HCT116 (cell line): ENCODE measurements around the gene CFAP46. TPM values are rescaled to one million over a fixed set of nuclear protein-coding genes. Genes with fewer than 3 reads are reported as not detected.

Experiments
- ATAC-seq: fragments of 200-7000 bp; cut with Tn5 transposase; 2 replicates; pipeline ENCODE4 v1.9.1; 2020; ENCODE audit warnings: mild to moderate bottlenecking, moderate library complexity
- BruUV-seq: library from RNA; stranded (reverse); fragments of 400-500 nt; replicated peaks from 2 replicates; lab custom pipeline; 2021; lab: Mats Ljungman, UMichigan
- CTCF ChIA-PET: fragments of 300-600 bp; sonication (Branson Sonifier 250); formaldehyde crosslinking; loops from one replicate; lab custom pipeline; 2021; ENCODE audit warnings: antibody characterized with exemption; lab: Charles Lee
- POLR2A ChIA-PET: fragments of 300-600, 350-600 bp; sonication (Branson Sonifier 250); formaldehyde crosslinking; loops from one replicate; lab custom pipeline; 2021; ENCODE audit warnings: antibody characterized with exemption; lab: Charles Lee
- RAD21 ChIA-PET, 2 experiments: fragments of 300-600 bp; sonication (Branson Sonifier 250); formaldehyde crosslinking; loops; one replicate each; lab custom pipeline; 2023; ENCODE audit warnings: low total read pairs in 2 of 2; ENCODE audit not compliant: uncharacterized antibody in 2 of 2, unreplicated experiment in 2 of 2, low non-redundant PET in 1 of 2; lab: Charles Lee
- DNase-seq: peaks from one replicate; pipeline ENCODE4 v3.0.0-alpha.2; 2010; ENCODE audit warnings: low read depth, low spot score
- H2AFZ ChIP-seq: fragments of 200-600 bp; shearing (Covaris generic), sonication (generic); 2 replicates; pipeline ENCODE4 v1.6.1; 2017; ENCODE audit warnings: low read depth, mixed run types, mixed read lengths, antibody characterized with exemption, low read length; ENCODE audit not compliant: poor library complexity, severe bottlenecking
- H3K27ac ChIP-seq: 2 replicates; pipeline ENCODE4 v1.5.1; 2012; ENCODE audit warnings: low read depth, low read length
- H3K27me3 ChIP-seq: fragments of 200-600 bp; sonication (generic); 2 replicates; pipeline ENCODE4 v1.6.1; 2016; ENCODE audit warnings: mixed run types, low read length, mixed read lengths; ENCODE audit not compliant: insufficient read depth
- H3K36me3 ChIP-seq, 2 experiments: fragments of 200-500 bp in 1 of 2; fragments of 200-600 bp in 1 of 2; sonication (Bioruptor generic) in 1 of 2; sonication (generic) in 1 of 2; 2 replicates each; pipeline versions ENCODE4 v1.5.1 to v1.6.1; 2014 to 2016; ENCODE audit warnings: low read length in 2 of 2, inconsistent platforms in 1 of 2, mixed read lengths in 1 of 2, mixed run types in 1 of 2; ENCODE audit not compliant: insufficient read depth in 2 of 2, control insufficient read depth in 1 of 2
- H3K4me1 ChIP-seq, 2 experiments: fragments of 200-600 bp in 1 of 2; sonication (generic) in 1 of 2; 2 replicates each; pipeline versions ENCODE4 v1.5.1 to v1.6.1; 2012 to 2017; ENCODE audit warnings: low read length in 2 of 2, inconsistent platforms in 1 of 2, mild to moderate bottlenecking in 1 of 2, mixed read lengths in 1 of 2, mixed run types in 1 of 2, moderate library complexity in 1 of 2; ENCODE audit not compliant: insufficient read depth in 2 of 2, control insufficient read depth in 1 of 2
- H3K4me2 ChIP-seq: fragments of 200-600 bp; sonication (generic); 2 replicates; pipeline ENCODE4 v1.6.1; 2017; ENCODE audit warnings: mixed run types, low read length, mixed read lengths
- H3K4me3 ChIP-seq, 2 experiments: fragments of 200-600 bp in 1 of 2; sonication (generic) in 1 of 2; replicated peaks in 1 of 2; 2 replicates each; pipeline ENCODE4 v1.5.1; 2011 to 2016; ENCODE audit warnings: low read length in 2 of 2, control low read depth in 1 of 2, low read depth in 1 of 2, mild to moderate bottlenecking in 1 of 2, mixed read lengths in 1 of 2, mixed run types in 1 of 2
- H3K79me2 ChIP-seq: fragments of 200-600 bp; sonication (generic); 2 replicates; pipeline ENCODE4 v1.6.1; 2017; ENCODE audit warnings: mild to moderate bottlenecking, mixed run types, low read length, moderate library complexity, mixed read lengths; ENCODE audit not compliant: insufficient read depth
- H3K9ac ChIP-seq: fragments of 200-600 bp; sonication (generic); 2 replicates; pipeline ENCODE4 v1.6.1; 2016; ENCODE audit warnings: low read length, mixed read lengths
- H3K9me2 ChIP-seq: fragments of 200-600 bp; sonication (generic), shearing (Covaris generic); 2 replicates; pipeline ENCODE4 v1.6.1; 2017; ENCODE audit warnings: mixed run types, mild to moderate bottlenecking, moderate library complexity; ENCODE audit not compliant: insufficient read depth
- H3K9me3 ChIP-seq, 2 experiments: fragments of 200-500 bp in 1 of 2; fragments of 200-600 bp in 1 of 2; sonication (Bioruptor generic) in 1 of 2; sonication (generic) in 1 of 2; 2 replicates each; pipeline ENCODE4 v1.6.1; 2014 to 2017; ENCODE audit warnings: low read length in 2 of 2, mixed read lengths in 2 of 2, inconsistent platforms in 1 of 2, low read depth in 1 of 2, mild to moderate bottlenecking in 1 of 2, mixed run types in 1 of 2, moderate library complexity in 1 of 2; ENCODE audit not compliant: control insufficient read depth in 1 of 2, insufficient read depth in 1 of 2
- H4K20me1 ChIP-seq: fragments of 200-600 bp; sonication (generic), shearing (Covaris generic); 2 replicates; pipeline ENCODE4 v1.6.1; 2017; ENCODE audit warnings: mixed run types, mild to moderate bottlenecking, moderate library complexity; ENCODE audit not compliant: insufficient read depth
- EGR1 ChIP-seq: IDR thresholded peaks from 2 replicates; pipeline ENCODE4 v1.6.1; 2012; ENCODE audit warnings: low read depth
- EZH2phosphoT487 ChIP-seq: fragments of 200-600 bp; IDR thresholded peaks from 2 replicates; pipeline ENCODE4 v1.6.1; 2018; ENCODE audit warnings: antibody characterized with exemption, borderline replicate concordance
- FOSL1 ChIP-seq: IDR thresholded peaks from 2 replicates; pipeline ENCODE4 v1.6.1; 2012; ENCODE audit warnings: low read depth
- JUND ChIP-seq: IDR thresholded peaks from 2 replicates; pipeline ENCODE4 v1.6.1; 2012
- POLR2A ChIP-seq: IDR thresholded peaks from 2 replicates; pipeline ENCODE4 v1.7.0; 2011; ENCODE audit warnings: borderline replicate concordance; ENCODE audit not compliant: insufficient read depth, insufficient read length; ENCODE audit errors: extremely low read depth
- SP1 ChIP-seq: IDR thresholded peaks from 2 replicates; pipeline ENCODE4 v1.6.1; 2012; ENCODE audit warnings: low read depth
- YY1 ChIP-seq: IDR thresholded peaks from 2 replicates; pipeline ENCODE4 v1.6.1; 2011; ENCODE audit warnings: low read length, low read depth, moderate library complexity, mild to moderate bottlenecking; ENCODE audit not compliant: insufficient replicate concordance; ENCODE audit errors: extremely low read depth
- ZNF274 ChIP-seq: fragments of 200-500 bp; sonication (Bioruptor generic); IDR thresholded peaks from 2 replicates; pipeline ENCODE4 v1.6.1; 2014; ENCODE audit warnings: mild to moderate bottlenecking, low read depth, low read length, inconsistent platforms
- intact Hi-C: fragments of 100-400 bp; cut with micrococcal nuclease; formaldehyde crosslinking; loops from 2 replicates; pipeline ENCODE4 v1.10.0; 2022
- total RNA-seq: library from RNA; stranded (reverse); gene quantifications from one replicate; pipeline ENCODE4 v1.2.1, GENCODE V29; 2021; ENCODE audit not compliant: unreplicated experiment
- TF ChIP-seq, protein P1 (sequence below): IDR thresholded peaks from 2 replicates; pipeline ENCODE4 v1.6.1; 2011; ENCODE audit warnings: mild to moderate bottlenecking, low read length, moderate library complexity; ENCODE audit not compliant: insufficient replicate concordance; ENCODE audit errors: extremely low read depth
- TF ChIP-seq, protein P2 (sequence below): IDR thresholded peaks from 2 replicates; pipeline ENCODE4 v1.6.1; 2012; ENCODE audit warnings: low read depth
- TF ChIP-seq, protein P3 (sequence below): IDR thresholded peaks from 2 replicates; pipeline ENCODE4 v1.6.1; 2012

Gene CFAP46
- total RNA-seq, 1 experiment from 2014 or later = 1.4 TPM

DNA sequence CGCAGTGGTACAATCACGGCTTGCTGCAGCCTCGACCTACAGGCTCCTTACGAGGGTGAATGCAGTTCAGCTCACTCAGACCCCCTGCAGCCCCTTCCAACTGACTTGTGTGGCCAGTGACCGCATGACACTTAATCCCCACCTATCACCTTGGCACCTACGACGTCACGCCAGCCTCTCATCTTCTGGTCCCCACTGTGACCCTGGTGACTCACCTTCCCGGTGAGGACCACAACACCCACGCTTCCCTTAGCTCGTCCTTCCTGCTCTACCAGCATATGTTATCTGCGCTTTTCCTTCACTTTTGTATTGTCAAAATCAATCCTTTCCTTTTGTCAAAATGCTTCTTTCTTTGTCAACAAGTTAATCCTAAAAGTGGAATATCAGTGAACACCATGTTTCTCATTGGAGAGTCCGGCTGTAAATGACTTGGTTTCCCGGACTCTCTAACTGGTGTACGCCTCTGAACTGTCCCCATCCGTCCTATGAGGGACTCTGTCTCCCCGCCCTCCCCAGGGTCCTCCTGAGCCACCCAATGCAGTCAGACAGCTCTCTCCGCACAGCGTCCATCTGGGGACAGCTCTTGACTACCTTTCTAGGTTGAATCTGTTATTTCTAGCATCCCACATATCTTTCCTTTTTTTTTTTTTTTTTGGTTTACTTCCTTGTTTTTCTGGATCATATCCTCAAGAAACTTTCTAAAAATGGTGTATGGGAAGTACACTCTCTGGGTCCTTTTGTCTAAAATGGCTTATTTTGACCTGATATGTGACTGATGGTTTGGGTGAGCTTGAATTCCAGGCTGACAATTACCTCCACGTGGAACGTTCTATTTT lies 37.3 kb downstream of the CFAP46 start:
- CTCF ChIA-PET = no interaction called here
- Histone ChIP-seq H3K4me1 (peaks cover 11 to 18% of the 10 kb centered on the region in 2 experiments; a peak in 3 of 4 replicates), H3K9me3 (peaks cover 0 to 7% of the 10 kb centered on the region in 2 experiments; a peak in 1 of 4 replicates), H3K27me3 (no peaks in the 10 kb centered on the region), H3K9me2 (no peaks in the 10 kb centered on the region), H4K20me1 (no peaks in the 10 kb centered on the region), H3K4me3 (no peak overlapping the region), H3K4me2 (peak overlapping the region; percentile 56), H3K79me2 (no peaks in the 10 kb centered on the region)
- POLR2A ChIA-PET = no interaction called here
- BruUV-seq = no TSS peak
- intact Hi-C loops = loop anchor here (2.0 to 10.0 kb wide), 2 partner anchors 350 to 402 kb away; no protein-coding TSS in a partner anchor
- RAD21 ChIA-PET = no interaction called here
- peak; percentile 29; the same call in 1 of the 2 replicates for TF ChIP-seq SP1
- TF ChIP-seq POLR2A = no peak
- peak; percentile 51 for TF ChIP-seq JUND
- peak; percentile 88 for TF ChIP-seq EGR1
- no peak for TF ChIP-seq EZH2phosphoT487
- TF ChIP-seq, all 23 proteins: peak for 3
- ATAC-seq (peak; percentile 67), DNase-seq (no peak)
- no peak overlapping the region for H3K27ac ChIP-seq
- no peaks in the 10 kb centered on the region for H3K36me3 ChIP-seq
- no peak overlapping the region for H3K9ac ChIP-seq
- no peak overlapping the region for H2AFZ ChIP-seq

DNA sequence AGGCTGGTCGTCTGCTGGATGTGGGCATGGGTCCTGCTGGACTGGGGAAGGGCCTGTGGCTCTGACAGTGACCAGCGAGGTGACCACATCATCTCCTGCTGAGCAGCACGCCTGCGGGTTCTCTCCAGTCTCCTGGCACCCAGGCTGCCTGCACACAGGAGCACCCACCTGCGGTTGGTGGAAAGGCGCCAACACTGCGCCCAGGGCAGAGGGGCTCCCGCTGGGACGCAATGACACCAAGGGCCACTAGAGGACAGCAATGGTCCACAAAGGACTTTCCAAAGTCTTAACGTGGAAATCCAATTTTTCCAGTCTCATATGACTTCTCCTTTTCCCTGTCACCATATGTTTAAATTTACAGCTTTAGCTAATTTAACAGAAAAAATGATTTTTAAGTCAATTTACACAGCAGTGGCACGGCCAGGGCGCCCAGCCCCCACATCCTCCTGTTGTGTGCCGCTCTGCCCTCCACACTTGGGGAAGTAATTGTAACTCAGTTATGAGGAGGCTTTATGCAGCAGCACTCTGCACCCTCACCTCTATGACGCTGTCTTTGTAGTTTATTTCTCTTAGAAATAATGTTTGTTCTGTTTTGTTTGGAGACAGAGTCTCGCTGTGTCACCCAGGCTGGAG lies 38.1 kb downstream of the CFAP46 start:
- Histone ChIP-seq H3K36me3 (no peaks in the 10 kb centered on the region), H3K9me3 (peaks cover 0 to 7% of the 10 kb centered on the region in 2 experiments; a peak in 1 of 4 replicates), H2AFZ (no peak overlapping the region), H3K79me2 (no peaks in the 10 kb centered on the region), H3K4me1 (peaks cover 11 to 18% of the 10 kb centered on the region in 2 experiments; a peak in 3 of 4 replicates), H3K27ac (no peak overlapping the region), H3K9ac (no peak overlapping the region), H3K4me3 (no peak overlapping the region), H3K9me2 (no peaks in the 10 kb centered on the region), H3K4me2 (peak overlapping the region; percentile 56), H4K20me1 (no peaks in the 10 kb centered on the region), H3K27me3 (no peaks in the 10 kb centered on the region)
- BruUV-seq = no TSS peak
- ChIA-PET POLR2A (no interaction called here), RAD21 (no interaction called here), CTCF (no interaction called here)
- DNase-seq (peak; percentile 29), ATAC-seq (peak; percentile 85)
- intact Hi-C loops = loop anchor here (2.0 to 10.0 kb wide), 2 partner anchors 351 to 403 kb away; no protein-coding TSS in a partner anchor
- TF ChIP-seq YY1 (no peak), ZNF274 (no peak), FOSL1 (no peak), POLR2A (no peak)
- TF ChIP-seq, protein P1, sequence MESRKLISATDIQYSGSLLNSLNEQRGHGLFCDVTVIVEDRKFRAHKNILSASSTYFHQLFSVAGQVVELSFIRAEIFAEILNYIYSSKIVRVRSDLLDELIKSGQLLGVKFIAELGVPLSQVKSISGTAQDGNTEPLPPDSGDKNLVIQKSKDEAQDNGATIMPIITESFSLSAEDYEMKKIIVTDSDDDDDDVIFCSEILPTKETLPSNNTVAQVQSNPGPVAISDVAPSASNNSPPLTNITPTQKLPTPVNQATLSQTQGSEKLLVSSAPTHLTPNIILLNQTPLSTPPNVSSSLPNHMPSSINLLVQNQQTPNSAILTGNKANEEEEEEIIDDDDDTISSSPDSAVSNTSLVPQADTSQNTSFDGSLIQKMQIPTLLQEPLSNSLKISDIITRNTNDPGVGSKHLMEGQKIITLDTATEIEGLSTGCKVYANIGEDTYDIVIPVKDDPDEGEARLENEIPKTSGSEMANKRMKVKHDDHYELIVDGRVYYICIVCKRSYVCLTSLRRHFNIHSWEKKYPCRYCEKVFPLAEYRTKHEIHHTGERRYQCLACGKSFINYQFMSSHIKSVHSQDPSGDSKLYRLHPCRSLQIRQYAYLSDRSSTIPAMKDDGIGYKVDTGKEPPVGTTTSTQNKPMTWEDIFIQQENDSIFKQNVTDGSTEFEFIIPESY = no peak
- TF ChIP-seq, protein P2, sequence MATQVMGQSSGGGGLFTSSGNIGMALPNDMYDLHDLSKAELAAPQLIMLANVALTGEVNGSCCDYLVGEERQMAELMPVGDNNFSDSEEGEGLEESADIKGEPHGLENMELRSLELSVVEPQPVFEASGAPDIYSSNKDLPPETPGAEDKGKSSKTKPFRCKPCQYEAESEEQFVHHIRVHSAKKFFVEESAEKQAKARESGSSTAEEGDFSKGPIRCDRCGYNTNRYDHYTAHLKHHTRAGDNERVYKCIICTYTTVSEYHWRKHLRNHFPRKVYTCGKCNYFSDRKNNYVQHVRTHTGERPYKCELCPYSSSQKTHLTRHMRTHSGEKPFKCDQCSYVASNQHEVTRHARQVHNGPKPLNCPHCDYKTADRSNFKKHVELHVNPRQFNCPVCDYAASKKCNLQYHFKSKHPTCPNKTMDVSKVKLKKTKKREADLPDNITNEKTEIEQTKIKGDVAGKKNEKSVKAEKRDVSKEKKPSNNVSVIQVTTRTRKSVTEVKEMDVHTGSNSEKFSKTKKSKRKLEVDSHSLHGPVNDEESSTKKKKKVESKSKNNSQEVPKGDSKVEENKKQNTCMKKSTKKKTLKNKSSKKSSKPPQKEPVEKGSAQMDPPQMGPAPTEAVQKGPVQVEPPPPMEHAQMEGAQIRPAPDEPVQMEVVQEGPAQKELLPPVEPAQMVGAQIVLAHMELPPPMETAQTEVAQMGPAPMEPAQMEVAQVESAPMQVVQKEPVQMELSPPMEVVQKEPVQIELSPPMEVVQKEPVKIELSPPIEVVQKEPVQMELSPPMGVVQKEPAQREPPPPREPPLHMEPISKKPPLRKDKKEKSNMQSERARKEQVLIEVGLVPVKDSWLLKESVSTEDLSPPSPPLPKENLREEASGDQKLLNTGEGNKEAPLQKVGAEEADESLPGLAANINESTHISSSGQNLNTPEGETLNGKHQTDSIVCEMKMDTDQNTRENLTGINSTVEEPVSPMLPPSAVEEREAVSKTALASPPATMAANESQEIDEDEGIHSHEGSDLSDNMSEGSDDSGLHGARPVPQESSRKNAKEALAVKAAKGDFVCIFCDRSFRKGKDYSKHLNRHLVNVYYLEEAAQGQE = no peak
- TF ChIP-seq, protein P3, sequence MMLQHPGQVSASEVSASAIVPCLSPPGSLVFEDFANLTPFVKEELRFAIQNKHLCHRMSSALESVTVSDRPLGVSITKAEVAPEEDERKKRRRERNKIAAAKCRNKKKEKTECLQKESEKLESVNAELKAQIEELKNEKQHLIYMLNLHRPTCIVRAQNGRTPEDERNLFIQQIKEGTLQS = no peak
